ENCODE data around the gene F9. TPM values are rescaled to one million over a fixed set of nuclear protein-coding genes. Genes with fewer than 3 reads are reported as not detected.

Gene F9
- total RNA-seq, 4 donors from 2014 or later, result not detected

GRCh38 chrX:139538907-139539790 lies 8.6 kb downstream of the F9 start:
- no peak for DNase-seq
- H3K4me1 ChIP-seq, result no peaks in the 10 kb centered on the region
- H3K27me3 ChIP-seq, result no peaks in the 10 kb centered on the region
- TF ChIP-seq POLR2A (IDR thresholded peaks at IDR 0.05) (no peak), CTCF (IDR thresholded peaks at IDR 0.05) (no peak)
- no peaks in the 10 kb centered on the region for H3K9me3 ChIP-seq
- H3K36me3 ChIP-seq, result no peaks in the 10 kb centered on the region
- no peak overlapping the region for H3K27ac ChIP-seq
- H3K4me3 ChIP-seq, result no peak overlapping the region
- WGBS, 2 donors, result 40 to 43% methylated on average over 3 of the region's 3 CpGs
- intact Hi-C loops (cut with DNase I), result no loop called here

- Histone ChIP-seq H3K27ac (no peak overlapping the region), H3K9me3 (no peaks in the 10 kb centered on the region), H3K4me3 (no peak overlapping the region), H3K36me3 (no peaks in the 10 kb centered on the region), H3K27me3 (no peaks in the 10 kb centered on the region), H3K4me1 (no peaks in the 10 kb centered on the region)
- 44 to 64% methylated on average over 1 of the region's 1 CpG for WGBS, 2 donors
- no peak for TF ChIP-seq POLR2A (IDR thresholded peaks at IDR 0.05)
- no peak for TF ChIP-seq CTCF (IDR thresholded peaks at IDR 0.05)
- intact Hi-C loops (cut with DNase I), result no loop called here
- DNase-seq, result no peak
Measured at GRCh38 chrX:139542652-139543051, 12.1 kb downstream of the F9 start.

GRCh38 chrX:139543920-139544319 lies 13.4 kb downstream of the F9 start:
- Histone ChIP-seq H3K4me3 (no peak overlapping the region), H3K27ac (no peak overlapping the region), H3K9me3 (no peaks in the 10 kb centered on the region), H3K4me1 (no peaks in the 10 kb centered on the region), H3K27me3 (no peaks in the 10 kb centered on the region), H3K36me3 (no peaks in the 10 kb centered on the region)
- 69 to 79% methylated on average over 3 to 4 of the region's 4 CpGs for WGBS, 2 donors
- DNase-seq, result no peak
- TF ChIP-seq CTCF (IDR thresholded peaks at IDR 0.05) (no peak), POLR2A (IDR thresholded peaks at IDR 0.05) (no peak)
- intact Hi-C loops (cut with DNase I), result no loop called here

GRCh38 chrX:139544591-139544990 lies 14.1 kb downstream of the F9 start:
- no peak for DNase-seq
- Histone ChIP-seq H3K36me3 (no peaks in the 10 kb centered on the region), H3K27ac (no peak overlapping the region), H3K4me3 (no peak overlapping the region), H3K4me1 (no peaks in the 10 kb centered on the region), H3K27me3 (no peaks in the 10 kb centered on the region), H3K9me3 (no peaks in the 10 kb centered on the region)
- 0 to 51% methylated on average over 1 to 3 of the region's 3 CpGs for WGBS, 2 donors
- TF ChIP-seq POLR2A (IDR thresholded peaks at IDR 0.05) (no peak), CTCF (IDR thresholded peaks at IDR 0.05) (no peak)
- intact Hi-C loops (cut with DNase I), result no loop called here

- Histone ChIP-seq H3K27ac (no peak overlapping the region), H3K4me3 (no peak overlapping the region), H3K36me3 (no peaks in the 10 kb centered on the region), H3K27me3 (no peaks in the 10 kb centered on the region), H3K9me3 (no peaks in the 10 kb centered on the region), H3K4me1 (no peaks in the 10 kb centered on the region)
- intact Hi-C loops (cut with DNase I), result no loop called here
- no peak for DNase-seq
- TF ChIP-seq CTCF (IDR thresholded peaks at IDR 0.05) (no peak), POLR2A (IDR thresholded peaks at IDR 0.05) (no peak)
Measured at GRCh38 chrX:139554376-139554775, 23.8 kb downstream of the F9 start.

Data from esophagus squamous epithelium (tissue), 5 donors.